H9 (cell line): Measurements from ENCODE around the gene CEBPG. TPM values are rescaled to one million over a fixed set of nuclear protein-coding genes. Genes with fewer than 3 reads are reported as not detected.

Experiments used
- DNase-seq: peaks from one replicate; pipeline ENCODE4 v3.0.0-alpha.2; 2017
- H2AFZ ChIP-seq: one replicate; pipeline ENCODE4 v1.6.1; 2013; ENCODE audit warnings: mild to moderate bottlenecking, low read length, control low read depth, moderate library complexity
- H2AK5ac ChIP-seq: 2 replicates; pipeline ENCODE4 v1.6.1; 2013; ENCODE audit warnings: low read length, control low read depth, mixed read lengths; ENCODE audit not compliant: insufficient read length
- H2BK120ac ChIP-seq: one replicate; pipeline ENCODE4 v1.6.1; 2013; ENCODE audit warnings: low read depth, mild to moderate bottlenecking, low read length, control low read depth, inconsistent platforms; ENCODE audit not compliant: poor library complexity, severe bottlenecking
- H2BK12ac ChIP-seq: 2 replicates; pipeline ENCODE4 v1.6.1; 2013; ENCODE audit warnings: low read length, control low read depth, mixed read lengths, low read depth; ENCODE audit not compliant: insufficient read length
- H2BK15ac ChIP-seq: 2 replicates; pipeline ENCODE4 v1.6.1; 2013; ENCODE audit warnings: low read depth, low read length, control low read depth
- H2BK20ac ChIP-seq: one replicate; pipeline ENCODE4 v1.6.1; 2013; ENCODE audit warnings: low read depth, mild to moderate bottlenecking, low read length, control low read depth, inconsistent platforms; ENCODE audit not compliant: poor library complexity, severe bottlenecking
- H2BK5ac ChIP-seq: 2 replicates; pipeline ENCODE4 v1.6.1; 2013; ENCODE audit warnings: low read length, control low read depth, mixed read lengths; ENCODE audit not compliant: insufficient read length
- H3K14ac ChIP-seq: 2 replicates; pipeline ENCODE4 v1.6.1; 2013; ENCODE audit warnings: low read length, control low read depth; ENCODE audit not compliant: insufficient read depth
- H3K18ac ChIP-seq: 2 replicates; pipeline ENCODE4 v1.6.1; 2013; ENCODE audit warnings: low read depth, mild to moderate bottlenecking, mixed read lengths, low read length, control low read depth; ENCODE audit not compliant: insufficient read length
- H3K23ac ChIP-seq: 2 replicates; pipeline ENCODE4 v1.6.1; 2013; ENCODE audit warnings: low read length, control low read depth, mixed read lengths, low read depth; ENCODE audit not compliant: insufficient read length
- H3K23me2 ChIP-seq: 2 replicates; pipeline ENCODE4 v1.6.1; 2013; ENCODE audit warnings: low read depth, mild to moderate bottlenecking, mixed read lengths, low read length, control low read depth; ENCODE audit not compliant: insufficient read length, poor library complexity, severe bottlenecking
- H3K27ac ChIP-seq: 2 replicates; pipeline ENCODE4 v1.5.1; 2013; ENCODE audit warnings: low read length, control low read depth, mixed read lengths, low read depth; ENCODE audit not compliant: insufficient read length
- H3K27me3 ChIP-seq: 2 replicates; pipeline ENCODE4 v1.6.1; 2013; ENCODE audit warnings: low read length, control low read depth, inconsistent platforms; ENCODE audit not compliant: insufficient read depth
- H3K4ac ChIP-seq: 2 replicates; pipeline ENCODE4 v1.6.1; 2013; ENCODE audit warnings: low read depth, mild to moderate bottlenecking, control low read depth, inconsistent platforms, low read length, moderate library complexity
- H3K4me1 ChIP-seq: 2 replicates; pipeline ENCODE4 v1.6.1; 2013; ENCODE audit warnings: low read length, control low read depth, inconsistent platforms; ENCODE audit not compliant: insufficient read depth
- H3K4me2 ChIP-seq: 2 replicates; pipeline ENCODE4 v1.6.1; 2013; ENCODE audit warnings: low read length, control low read depth, mixed read lengths; ENCODE audit not compliant: insufficient read length, insufficient read depth
- H3K56ac ChIP-seq: 2 replicates; pipeline ENCODE4 v1.6.1; 2013; ENCODE audit warnings: low read depth, mild to moderate bottlenecking, mixed read lengths, low read length, control low read depth; ENCODE audit not compliant: insufficient read length
- H3K79me1 ChIP-seq: 2 replicates; pipeline ENCODE4 v1.6.1; 2013; ENCODE audit warnings: low read depth, mild to moderate bottlenecking, moderate library complexity, low read length, control low read depth, inconsistent platforms; ENCODE audit not compliant: insufficient read depth, poor library complexity, severe bottlenecking
- H3K79me2 ChIP-seq: 2 replicates; pipeline ENCODE4 v1.6.1; 2013; ENCODE audit warnings: low read length, control low read depth, inconsistent platforms; ENCODE audit not compliant: insufficient read depth
- H3K9ac ChIP-seq: 2 replicates; pipeline ENCODE4 v1.6.1; 2013; ENCODE audit warnings: low read length, control low read depth, mixed read lengths; ENCODE audit not compliant: insufficient read length; ENCODE audit errors: extremely low read depth
- H3K9me3 ChIP-seq: one replicate; pipeline ENCODE4 v1.6.1; 2013; ENCODE audit warnings: low read depth, low read length, inconsistent platforms; ENCODE audit not compliant: control insufficient read depth
- H3T11ph ChIP-seq: one replicate; pipeline ENCODE4 v1.6.1; 2013; ENCODE audit warnings: mild to moderate bottlenecking, low read length, control low read depth, inconsistent platforms
- H4K20me1 ChIP-seq: one replicate; pipeline ENCODE4 v1.6.1; 2013; ENCODE audit not compliant: control insufficient read depth, insufficient read length, insufficient read depth
- H4K5ac ChIP-seq: 2 replicates; pipeline ENCODE4 v1.6.1; 2013; ENCODE audit warnings: low read depth, mild to moderate bottlenecking, mixed read lengths, low read length, control low read depth; ENCODE audit not compliant: insufficient read length
- H4K8ac ChIP-seq: replicated peaks from 2 replicates; pipeline ENCODE4 v1.6.1; 2013; ENCODE audit warnings: low read length, control low read depth, mixed read lengths, low read depth; ENCODE audit not compliant: insufficient read length
- H4K91ac ChIP-seq: 2 replicates; pipeline ENCODE4 v1.6.1; 2013; ENCODE audit warnings: low read depth, mild to moderate bottlenecking, moderate library complexity, mixed read lengths, low read length, control low read depth; ENCODE audit not compliant: insufficient read length
- H3K27ac Mint-ChIP-seq, 3 experiments: 2 replicates in 2 of 3; 3 replicates in 1 of 3; pipeline ENCODE4 v1.8.0; 2020 to 2021; ENCODE audit warnings: mixed read lengths in 3 of 3, mild to moderate bottlenecking in 1 of 3, moderate library complexity in 1 of 3
- H3K27me3 Mint-ChIP-seq: 2 replicates; pipeline ENCODE4 v1.8.0; 2021; ENCODE audit warnings: low read depth, mild to moderate bottlenecking, moderate library complexity, mixed read lengths
- H3K36me3 Mint-ChIP-seq, 3 experiments: 2 replicates in 2 of 3; 3 replicates in 1 of 3; pipeline ENCODE4 v1.8.0; 2020 to 2021; ENCODE audit warnings: low read depth in 3 of 3, mixed read lengths in 3 of 3; ENCODE audit not compliant: insufficient read depth in 1 of 3
- H3K4me1 Mint-ChIP-seq, 2 experiments: 2 replicates each; pipeline ENCODE4 v1.8.0; 2020; ENCODE audit warnings: mixed read lengths in 2 of 2
- H3K4me3 Mint-ChIP-seq, 2 experiments: 2 replicates in 1 of 2; 3 replicates in 1 of 2; pipeline ENCODE4 v1.8.0; 2020 to 2021; ENCODE audit warnings: mild to moderate bottlenecking in 2 of 2, mixed read lengths in 2 of 2, moderate library complexity in 1 of 2
- H3K9me3 Mint-ChIP-seq, 2 experiments: 2 replicates in 1 of 2; 3 replicates in 1 of 2; pipeline ENCODE4 v1.8.0; 2020; ENCODE audit warnings: mild to moderate bottlenecking in 2 of 2, mixed read lengths in 2 of 2, moderate library complexity in 1 of 2
- CTCF ChIP-seq: fragments of 200-600 bp; sonication (generic); conservative IDR thresholded peaks from 3 replicates; pipeline ENCODE4 v1.8.0; 2021; ENCODE audit warnings: antibody characterized with exemption, mild to moderate bottlenecking
- WGBS: extraction: QIAGEN DNeasy Blood & Tissue Kit; methylation state at CpG from one replicate; pipeline ENCODE4 v1.1.7; 2013; ENCODE audit warnings: missing lambda C conversion rate, low lambda C conversion rate, mixed read lengths; ENCODE audit not compliant: insufficient read length; ENCODE audit errors: extremely low coverage; 5-methylcytosine and 5-hydroxymethylcytosine counted together
- total RNA-seq: library from RNA; stranded (reverse); gene quantifications from 2 replicates; pipeline ENCODE4 v1.2.1, GENCODE V29; 2021

The CEBPG gene
- total RNA-seq, 1 experiment from 2014 or later, result 33.7 TPM

- Histone ChIP-seq H3K9ac (no peak overlapping the region), H2AFZ (no peak overlapping the region), H3K79me2 (no peaks in the 10 kb centered on the region), H2BK12ac (no peak overlapping the region), H4K91ac (no peak overlapping the region), H3K4me2 (no peak overlapping the region), H2BK20ac (no peak overlapping the region), H3K23ac (no peak overlapping the region), H4K20me1 (no peaks in the 10 kb centered on the region), H3K14ac (no peak overlapping the region), H2AK5ac (no peak overlapping the region), H3K56ac (no peak overlapping the region), H3T11ph (no peak overlapping the region), H4K8ac (no peak overlapping the region), H3K27ac (no peak overlapping the region), H4K5ac (no peak overlapping the region), H2BK15ac (no peak overlapping the region), H3K4ac (no peak overlapping the region), H3K79me1 (no peaks in the 10 kb centered on the region), H3K27me3 (no peaks in the 10 kb centered on the region), H3K4me1 (no peaks in the 10 kb centered on the region), H3K18ac (no peak overlapping the region), H3K9me3 (no peaks in the 10 kb centered on the region), H2BK5ac (no peak overlapping the region), H3K23me2 (no peaks in the 10 kb centered on the region), H2BK120ac (no peak overlapping the region)
- H3K36me3 Mint-ChIP-seq, result no peaks in the 10 kb centered on the region
- H3K9me3 Mint-ChIP-seq, result no peaks in the 10 kb centered on the region
- DNase-seq, result no peak
- H3K27me3 Mint-ChIP-seq, result peaks cover 6% of the 10 kb centered on the region
- H3K27ac Mint-ChIP-seq, result no peak overlapping the region; a peak in 1 of 7 replicates
- no CpG with 5 or more reads among the region's 5 CpGs for WGBS
- TF ChIP-seq CTCF, result no peak
- H3K4me1 Mint-ChIP-seq, result no peaks in the 10 kb centered on the region
- H3K4me3 Mint-ChIP-seq, result no peak overlapping the region
Observed at GRCh38 chr19:33335446-33335845, 38.1 kb upstream of the CEBPG start.
